ENCODE measurements around the gene SGK1. TPM values are rescaled to one million over a fixed set of nuclear protein-coding genes. Genes with fewer than 3 reads are reported as not detected.

The SGK1 gene
- total RNA-seq, 4 donors from 2014 or later = 172 to 1,533 (median 978) TPM

- no peak for TF ChIP-seq POLR2A (IDR thresholded peaks at IDR 0.05)
- TF ChIP-seq, protein P1, sequence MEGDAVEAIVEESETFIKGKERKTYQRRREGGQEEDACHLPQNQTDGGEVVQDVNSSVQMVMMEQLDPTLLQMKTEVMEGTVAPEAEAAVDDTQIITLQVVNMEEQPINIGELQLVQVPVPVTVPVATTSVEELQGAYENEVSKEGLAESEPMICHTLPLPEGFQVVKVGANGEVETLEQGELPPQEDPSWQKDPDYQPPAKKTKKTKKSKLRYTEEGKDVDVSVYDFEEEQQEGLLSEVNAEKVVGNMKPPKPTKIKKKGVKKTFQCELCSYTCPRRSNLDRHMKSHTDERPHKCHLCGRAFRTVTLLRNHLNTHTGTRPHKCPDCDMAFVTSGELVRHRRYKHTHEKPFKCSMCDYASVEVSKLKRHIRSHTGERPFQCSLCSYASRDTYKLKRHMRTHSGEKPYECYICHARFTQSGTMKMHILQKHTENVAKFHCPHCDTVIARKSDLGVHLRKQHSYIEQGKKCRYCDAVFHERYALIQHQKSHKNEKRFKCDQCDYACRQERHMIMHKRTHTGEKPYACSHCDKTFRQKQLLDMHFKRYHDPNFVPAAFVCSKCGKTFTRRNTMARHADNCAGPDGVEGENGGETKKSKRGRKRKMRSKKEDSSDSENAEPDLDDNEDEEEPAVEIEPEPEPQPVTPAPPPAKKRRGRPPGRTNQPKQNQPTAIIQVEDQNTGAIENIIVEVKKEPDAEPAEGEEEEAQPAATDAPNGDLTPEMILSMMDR (IDR thresholded peaks at IDR 0.05) = no peak
- Histone ChIP-seq H3K27me3 (no peaks in the 10 kb centered on the region), H3K9me3 (no peaks in the 10 kb centered on the region), H3K4me3 (no peak overlapping the region), H3K36me3 (no peaks in the 10 kb centered on the region), H3K27ac (no peak overlapping the region), H3K4me1 (no peaks in the 10 kb centered on the region)
- DNase-seq = no peak
These were observed 39.1 kb upstream of the SGK1 start for GRCh38 chr6:134357022-134357487.

DNA sequence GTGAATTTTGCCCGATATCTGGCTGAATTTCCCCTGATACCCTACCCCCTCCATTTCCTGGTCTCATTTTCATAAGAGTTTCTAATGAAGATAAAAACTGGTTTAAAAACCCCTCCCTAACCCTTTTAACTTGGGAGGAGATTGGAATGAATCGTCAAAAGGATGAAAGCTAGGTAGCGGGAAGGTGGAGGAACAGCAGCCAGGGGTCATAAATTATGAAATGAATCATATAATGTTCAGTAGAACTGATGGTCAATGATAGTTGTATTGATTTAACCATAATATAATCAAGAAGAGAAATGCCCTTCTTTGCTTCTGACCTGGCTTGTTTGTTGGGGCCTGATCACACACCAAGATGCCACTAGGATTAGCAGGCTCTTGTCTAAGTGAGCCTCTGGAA, 38.5 kb upstream of the SGK1 start:
- TF ChIP-seq, protein P1 (IDR thresholded peaks at IDR 0.05) = no peak
- TF ChIP-seq POLR2A (IDR thresholded peaks at IDR 0.05) = no peak
- Histone ChIP-seq H3K27ac (no peak overlapping the region), H3K4me1 (no peaks in the 10 kb centered on the region), H3K36me3 (no peaks in the 10 kb centered on the region), H3K4me3 (no peak overlapping the region), H3K27me3 (no peaks in the 10 kb centered on the region), H3K9me3 (no peaks in the 10 kb centered on the region)
- no peak for DNase-seq

GRCh38 chr6:134352786-134353480, 35.0 kb upstream of the SGK1 start:
- no peaks in the 10 kb centered on the region for H3K36me3 ChIP-seq
- no peak for DNase-seq
- H3K27me3 ChIP-seq = no peaks in the 10 kb centered on the region
- H3K9me3 ChIP-seq = no peaks in the 10 kb centered on the region
- no peak overlapping the region for H3K4me3 ChIP-seq
- H3K27ac ChIP-seq = no peak overlapping the region
- H3K4me1 ChIP-seq = no peaks in the 10 kb centered on the region
- TF ChIP-seq POLR2A (IDR thresholded peaks at IDR 0.05) = no peak
- TF ChIP-seq, protein P1 (IDR thresholded peaks at IDR 0.05) = no peak

GRCh38 chr6:134351615-134352474, 33.9 kb upstream of the SGK1 start:
- Histone ChIP-seq H3K4me3 (no peak overlapping the region), H3K27me3 (no peaks in the 10 kb centered on the region), H3K4me1 (no peaks in the 10 kb centered on the region), H3K36me3 (no peaks in the 10 kb centered on the region), H3K9me3 (no peaks in the 10 kb centered on the region), H3K27ac (no peak overlapping the region)
- DNase-seq = no peak
- TF ChIP-seq, protein P1 (IDR thresholded peaks at IDR 0.05) = no peak

- DNase-seq = no peak
- TF ChIP-seq POLR2A (IDR thresholded peaks at IDR 0.05) = no peak
- TF ChIP-seq, protein P1 (IDR thresholded peaks at IDR 0.05) = no peak
- H3K36me3 ChIP-seq = no peaks in the 10 kb centered on the region
- no peak overlapping the region for H3K4me3 ChIP-seq
- no peaks in the 10 kb centered on the region for H3K4me1 ChIP-seq
- H3K27ac ChIP-seq = no peak overlapping the region
- H3K9me3 ChIP-seq = no peaks in the 10 kb centered on the region
- H3K27me3 ChIP-seq = no peaks in the 10 kb centered on the region
These were observed 30.2 kb upstream of the SGK1 start for GRCh38 chr6:134347885-134348805.

All from Peyer's patch (tissue), 4 donors.